Gastrocnemius medialis (tissue), 4 donors: ENCODE results near the gene RPRD1B. TPM values are rescaled to one million over a fixed set of nuclear protein-coding genes. Genes with fewer than 3 reads are reported as not detected.

Experiments
- ATAC-seq, 2 donors: fragments of 150-250 bp; one replicate each; pipeline ENCODE4 v1.9.1; 2016
- DNase-seq, 2 donors: peaks; one replicate each; pipeline ENCODE4 v3.0.0-alpha.2; 2019
- H3K27ac ChIP-seq, 4 donors: fragments of 200-600 bp; sonication (generic); 1 replicate in 1 of 4; 2 replicates in 3 of 4; pipeline ENCODE4 v1.5.1; 2016 to 2018; ENCODE audit warnings: mild to moderate bottlenecking in 2 of 4, moderate library complexity in 1 of 4
- H3K27me3 ChIP-seq, 3 donors: fragments of 200-600 bp; sonication (generic) in 2 of 3; 1 replicate in 1 of 3; 2 replicates in 2 of 3; pipeline versions ENCODE4 v1.5.1 to v1.6.0; 2016 to 2019; ENCODE audit warnings: mild to moderate bottlenecking in 1 of 3, moderate library complexity in 1 of 3
- H3K36me3 ChIP-seq, 2 donors: fragments of 200-600 bp; sonication (generic) in 1 of 2; one replicate each; pipeline ENCODE4 v1.5.1; 2017 to 2018
- H3K4me1 ChIP-seq, 2 donors: fragments of 200-600 bp; sonication (generic) in 1 of 2; one replicate each; pipeline ENCODE4 v1.5.1; 2016 to 2017; ENCODE audit warnings: mild to moderate bottlenecking in 2 of 2
- H3K4me3 ChIP-seq, 4 donors: fragments of 200-600 bp; sonication (generic) in 3 of 4; 1 replicate in 1 of 4; 2 replicates in 3 of 4; pipeline ENCODE4 v1.5.1; 2016 to 2019; ENCODE audit warnings: mild to moderate bottlenecking in 2 of 4
- H3K9me3 ChIP-seq, 3 donors: fragments of 200-600 bp; sonication (generic) in 2 of 3; 1 replicate in 1 of 3; 2 replicates in 2 of 3; pipeline ENCODE4 v1.5.1; 2016 to 2019
- POLR2A ChIP-seq, 2 donors: fragments of 450-650 bp; IDR thresholded peaks; one replicate each; pipeline ENCODE4 v1.6.1; 2017; ENCODE audit warnings: antibody characterized with exemption in 2 of 2, mild to moderate bottlenecking in 2 of 2, moderate library complexity in 2 of 2
- in situ Hi-C, 4 donors: fragments of 200-750 bp; cut with MboI; loops; one replicate each; pipeline versions ENCODE4 v1.15.0 to v1.8.0; 2017; ENCODE audit warnings: low sequenced_read_pairs in 4 of 4
- intact Hi-C: fragments of 100-400 bp; cut with DNase I; formaldehyde crosslinking; loops from one replicate; pipeline ENCODE4 v1.15.1; 2023; ENCODE audit warnings: low total_unique reads
- total RNA-seq, 4 donors: library from RNA; depleted of rRNA; stranded (reverse); fragments of >200 nt; gene quantifications; one replicate each; pipeline versions ENCODE4 v1.1.0 to v1.2.3, GENCODE V29; 2016
- TF ChIP-seq, protein P1 (sequence below), 5 experiments: fragments of 450-650 bp in 3 of 5; fragments of 200-600 bp in 2 of 5; sonication (generic) in 2 of 5; IDR thresholded peaks in 4 of 5; conservative IDR thresholded peaks in 1 of 5; 1 replicate in 4 of 5; 2 replicates in 1 of 5; pipeline ENCODE4 v1.5.1; 2016 to 2019; ENCODE audit warnings: antibody characterized with exemption in 5 of 5, mild to moderate bottlenecking in 3 of 5, moderate library complexity in 3 of 5

RPRD1B gene
- total RNA-seq, 4 donors from 2014 or later, result 25.2 to 61.0 (median 40.6) TPM

DNA sequence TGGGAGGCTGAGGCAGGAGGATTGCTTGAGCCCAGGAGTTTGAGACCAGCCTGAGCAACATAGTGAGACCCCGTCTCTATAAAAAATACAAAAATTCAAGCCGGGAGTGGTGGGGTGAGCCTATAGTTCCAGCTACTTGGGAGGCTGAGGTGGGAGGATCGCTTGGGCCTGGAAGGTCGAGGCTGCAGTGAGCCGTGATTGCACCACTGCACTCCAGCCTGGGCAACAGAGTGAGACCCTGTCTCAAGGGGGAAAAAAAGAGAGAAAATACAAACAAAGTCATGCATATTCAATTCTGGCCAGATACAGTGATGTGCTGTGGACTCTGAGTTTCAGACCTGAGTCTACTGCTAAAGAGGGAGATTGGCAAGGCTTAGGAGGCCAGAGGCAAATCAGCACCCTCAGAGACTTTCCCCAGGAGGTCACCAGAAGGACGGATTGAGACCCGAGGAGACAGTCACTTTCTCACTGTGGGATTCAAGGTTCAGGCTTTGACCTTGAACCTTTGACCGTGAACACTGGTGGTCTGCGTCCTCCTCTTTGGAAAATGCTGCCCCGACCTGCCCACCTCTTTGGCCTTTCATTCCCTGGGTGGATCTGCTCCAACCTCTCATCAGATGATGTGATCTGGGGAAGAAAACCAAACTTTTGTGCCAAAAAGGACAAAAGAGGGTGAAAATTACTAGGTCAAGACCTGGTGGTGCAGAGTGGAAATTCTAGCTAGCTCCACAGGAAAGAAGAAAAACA, 100.3 kb downstream of the RPRD1B start:
- H3K4me3 ChIP-seq, result no peak overlapping the region
- H3K36me3 ChIP-seq, result peaks cover 0 to 65% of the 10 kb centered on the region in 2 donors
- H3K27ac ChIP-seq, result peak overlapping the region in 3 of 4 donors; percentile 13 to 60 (median 42)
- H3K9me3 ChIP-seq, result no peaks in the 10 kb centered on the region
- TF ChIP-seq, protein P1, sequence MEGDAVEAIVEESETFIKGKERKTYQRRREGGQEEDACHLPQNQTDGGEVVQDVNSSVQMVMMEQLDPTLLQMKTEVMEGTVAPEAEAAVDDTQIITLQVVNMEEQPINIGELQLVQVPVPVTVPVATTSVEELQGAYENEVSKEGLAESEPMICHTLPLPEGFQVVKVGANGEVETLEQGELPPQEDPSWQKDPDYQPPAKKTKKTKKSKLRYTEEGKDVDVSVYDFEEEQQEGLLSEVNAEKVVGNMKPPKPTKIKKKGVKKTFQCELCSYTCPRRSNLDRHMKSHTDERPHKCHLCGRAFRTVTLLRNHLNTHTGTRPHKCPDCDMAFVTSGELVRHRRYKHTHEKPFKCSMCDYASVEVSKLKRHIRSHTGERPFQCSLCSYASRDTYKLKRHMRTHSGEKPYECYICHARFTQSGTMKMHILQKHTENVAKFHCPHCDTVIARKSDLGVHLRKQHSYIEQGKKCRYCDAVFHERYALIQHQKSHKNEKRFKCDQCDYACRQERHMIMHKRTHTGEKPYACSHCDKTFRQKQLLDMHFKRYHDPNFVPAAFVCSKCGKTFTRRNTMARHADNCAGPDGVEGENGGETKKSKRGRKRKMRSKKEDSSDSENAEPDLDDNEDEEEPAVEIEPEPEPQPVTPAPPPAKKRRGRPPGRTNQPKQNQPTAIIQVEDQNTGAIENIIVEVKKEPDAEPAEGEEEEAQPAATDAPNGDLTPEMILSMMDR (IDR thresholded peaks at IDR 0.05 in 4 of 5, conservative IDR thresholded peaks at IDR 0.05 in 1 of 5), result no peak
- no peak for TF ChIP-seq POLR2A (IDR thresholded peaks at IDR 0.05)
- intact Hi-C loops (no loop called here), in situ Hi-C loops (no loop called here)
- ATAC-seq (no peak), DNase-seq (no peak)
- peaks cover 0 to 12% of the 10 kb centered on the region in 2 donors for H3K4me1 ChIP-seq
- H3K27me3 ChIP-seq, result no peaks in the 10 kb centered on the region

- H3K27ac ChIP-seq, result peak overlapping the region in 3 of 4 donors; percentile 13 to 60 (median 42)
- H3K27me3 ChIP-seq, result no peaks in the 10 kb centered on the region
- ATAC-seq (peak in 1 of 2 donors; percentile 49), DNase-seq (no peak)
- no peaks in the 10 kb centered on the region for H3K9me3 ChIP-seq
- in situ Hi-C loops, result no loop called here
- no peak overlapping the region for H3K4me3 ChIP-seq
- peaks cover 0 to 12% of the 10 kb centered on the region in 2 donors for H3K4me1 ChIP-seq
- TF ChIP-seq, protein P1 (IDR thresholded peaks at IDR 0.05 in 4 of 5, conservative IDR thresholded peaks at IDR 0.05 in 1 of 5), result no peak
- no peak for TF ChIP-seq POLR2A (IDR thresholded peaks at IDR 0.05)
- intact Hi-C loops, result no loop called here
- peaks cover 0 to 73% of the 10 kb centered on the region in 2 donors for H3K36me3 ChIP-seq
Observed at GRCh38 chr20:38134427-38135270, 101.1 kb downstream of the RPRD1B start.

- TF ChIP-seq, protein P1 (IDR thresholded peaks at IDR 0.05 in 4 of 5, conservative IDR thresholded peaks at IDR 0.05 in 1 of 5), result no peak
- TF ChIP-seq POLR2A (IDR thresholded peaks at IDR 0.05), result no peak
- Histone ChIP-seq H3K36me3 (peaks cover 0 to 79% of the 10 kb centered on the region in 2 donors), H3K4me1 (peaks cover 0 to 12% of the 10 kb centered on the region in 2 donors), H3K4me3 (no peak overlapping the region), H3K27ac (peak overlapping the region in 3 of 4 donors; percentile 13 to 60 (median 42)), H3K9me3 (no peaks in the 10 kb centered on the region), H3K27me3 (no peaks in the 10 kb centered on the region)
- no peak for ATAC-seq
- intact Hi-C loops, result no loop called here
- in situ Hi-C loops, result no loop called here
- no peak for DNase-seq
Observed at GRCh38 chr20:38135271-38135650, 101.7 kb downstream of the RPRD1B start.

DNA sequence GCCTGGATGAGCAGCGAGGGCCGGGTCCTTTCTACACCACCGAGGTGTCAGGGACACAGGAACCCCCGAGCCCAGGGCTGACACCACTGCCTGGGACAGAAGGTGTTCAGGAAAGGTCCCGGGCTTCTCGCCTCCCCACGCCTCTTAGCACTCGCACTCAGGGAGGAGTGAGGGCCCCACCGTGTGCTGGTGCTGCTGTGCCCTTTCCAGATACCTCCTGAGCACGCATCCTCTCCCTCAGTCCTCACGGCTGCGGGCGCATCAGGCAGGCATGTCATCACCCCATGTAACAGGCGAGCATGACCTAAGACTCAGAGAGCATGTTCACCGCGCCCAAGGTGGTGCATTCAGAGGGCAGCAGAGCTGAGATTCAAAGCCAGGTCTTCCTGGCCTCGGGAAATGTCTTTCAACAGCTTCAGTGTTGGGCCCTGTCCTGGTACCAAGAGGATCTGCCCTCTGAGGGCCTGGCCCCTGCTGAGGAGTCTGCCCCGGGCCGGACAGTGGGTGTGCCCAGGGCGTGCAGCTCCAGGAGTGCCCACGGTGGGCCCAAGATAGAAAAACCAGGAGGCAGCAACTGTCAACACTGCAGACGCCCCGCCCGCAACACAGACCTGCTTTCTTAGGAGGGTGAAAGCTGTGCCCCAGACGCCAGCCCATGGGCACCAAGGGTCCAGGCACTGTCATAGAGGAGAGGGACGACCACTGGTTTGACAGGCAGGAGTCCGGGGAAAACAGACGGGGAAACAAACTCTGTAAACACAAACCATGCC, 102.3 kb downstream of the RPRD1B start:
- H3K4me3 ChIP-seq, result no peak overlapping the region
- intact Hi-C loops (no loop called here), in situ Hi-C loops (no loop called here)
- peaks cover 0 to 12% of the 10 kb centered on the region in 2 donors for H3K4me1 ChIP-seq
- ATAC-seq, result no peak
- no peaks in the 10 kb centered on the region for H3K27me3 ChIP-seq
- H3K9me3 ChIP-seq, result no peaks in the 10 kb centered on the region
- peaks cover 0 to 80% of the 10 kb centered on the region in 2 donors for H3K36me3 ChIP-seq
- TF ChIP-seq POLR2A (IDR thresholded peaks at IDR 0.05), result no peak
- peak overlapping the region in 2 of 4 donors; percentile 13 to 42 for H3K27ac ChIP-seq
- no peak for DNase-seq
